ENCODE measurements around the gene TXNDC11. TPM values are rescaled to one million over a fixed set of nuclear protein-coding genes. Genes with fewer than 3 reads are reported as not detected.

The TXNDC11 gene
- total and polyA plus RNA-seq, 3 donors from 2014 or later = 34.4 to 45.3 (median 42.3) TPM

GRCh38 chr16:11692651-11693050 is 50.0 kb downstream of the TXNDC11 start:
- intact Hi-C loops (cut with DNase I; ENCODE audit: low total_unique reads) = no loop called here
- H3K27me3 ChIP-seq = no peaks in the 10 kb centered on the region
- no peak overlapping the region for H3K27ac ChIP-seq
- no peak for DNase-seq
- H3K4me1 ChIP-seq = peaks cover 6% of the 10 kb centered on the region
- no peak for TF ChIP-seq CTCF (IDR thresholded peaks at IDR 0.05)
- no peak for TF ChIP-seq POLR2A (IDR thresholded peaks at IDR 0.05)
- H3K9me3 ChIP-seq = no peaks in the 10 kb centered on the region
- H3K4me3 ChIP-seq = no peak overlapping the region
- 90 to 93% methylated on average over 5 to 6 of the region's 6 CpGs for WGBS, 2 donors
- no peaks in the 10 kb centered on the region for H3K36me3 ChIP-seq (ENCODE audit: low read depth, missing control alignments)

GRCh38 chr16:11692171-11692570 is 50.5 kb downstream of the TXNDC11 start:
- Histone ChIP-seq H3K4me1 (peaks cover 6% of the 10 kb centered on the region), H3K4me3 (no peak overlapping the region), H3K9me3 (no peaks in the 10 kb centered on the region), H3K27ac (no peak overlapping the region), H3K27me3 (no peaks in the 10 kb centered on the region), H3K36me3 (ENCODE audit: low read depth, missing control alignments) (no peaks in the 10 kb centered on the region)
- no peak for DNase-seq
- 79 to 82% methylated on average over 8 of the region's 8 CpGs for WGBS, 2 donors
- TF ChIP-seq CTCF (IDR thresholded peaks at IDR 0.05) (no peak), POLR2A (IDR thresholded peaks at IDR 0.05) (no peak)
- intact Hi-C loops (cut with DNase I; ENCODE audit: low total_unique reads) = no loop called here

GRCh38 chr16:11691771-11692170 is 50.9 kb downstream of the TXNDC11 start:
- DNase-seq = no peak
- intact Hi-C loops (cut with DNase I; ENCODE audit: low total_unique reads) = no loop called here

GRCh38 chr16:11691235-11691634 is 51.4 kb downstream of the TXNDC11 start:
- intact Hi-C loops (cut with DNase I; ENCODE audit: low total_unique reads) = no loop called here
- 92 to 96% methylated on average over 5 of the region's 5 CpGs for WGBS, 2 donors
- Histone ChIP-seq H3K4me1 (peaks cover 6% of the 10 kb centered on the region), H3K4me3 (no peak overlapping the region), H3K36me3 (ENCODE audit: low read depth, missing control alignments) (no peaks in the 10 kb centered on the region), H3K27me3 (no peaks in the 10 kb centered on the region), H3K27ac (no peak overlapping the region), H3K9me3 (no peaks in the 10 kb centered on the region)
- DNase-seq = no peak
- TF ChIP-seq POLR2A (IDR thresholded peaks at IDR 0.05) (no peak), CTCF (IDR thresholded peaks at IDR 0.05) (no peak)

More at GRCh38 chr16:11691771-11692170, 50.9 kb downstream of the TXNDC11 start:
- Histone ChIP-seq H3K27ac (no peak overlapping the region), H3K4me1 (peaks cover 6% of the 10 kb centered on the region), H3K4me3 (no peak overlapping the region), H3K36me3 (ENCODE audit: low read depth, missing control alignments) (no peaks in the 10 kb centered on the region), H3K27me3 (no peaks in the 10 kb centered on the region), H3K9me3 (no peaks in the 10 kb centered on the region)
- 96% methylated on average over 9 to 15 of the region's 15 CpGs for WGBS, 2 donors
- TF ChIP-seq POLR2A (IDR thresholded peaks at IDR 0.05) (no peak), CTCF (IDR thresholded peaks at IDR 0.05) (no peak)

- intact Hi-C loops (cut with DNase I; ENCODE audit: low total_unique reads) = no loop called here
- 90 to 94% methylated on average over 3 of the region's 3 CpGs for WGBS, 2 donors
- Histone ChIP-seq H3K27me3 (no peaks in the 10 kb centered on the region), H3K4me1 (peaks cover 6% of the 10 kb centered on the region), H3K27ac (no peak overlapping the region), H3K9me3 (no peaks in the 10 kb centered on the region), H3K36me3 (ENCODE audit: low read depth, missing control alignments) (no peaks in the 10 kb centered on the region), H3K4me3 (no peak overlapping the region)
- DNase-seq = no peak
- no peak for TF ChIP-seq POLR2A (IDR thresholded peaks at IDR 0.05)
- TF ChIP-seq CTCF (IDR thresholded peaks at IDR 0.05) = no peak
These were observed 53.4 kb downstream of the TXNDC11 start for GRCh38 chr16:11689031-11689840.

Measured in testis (tissue), 3 donors.